Neural cell (in vitro differentiated cells): ENCODE results near the gene KCNK17.

Experiments
- CTCF ChIP-seq: fragments of 450-650 bp; IDR thresholded peaks from 2 replicates; pipeline ENCODE4 v1.5.1; 2014; ENCODE audit warnings: antibody characterized with exemption, mild to moderate bottlenecking, moderate library complexity; ENCODE audit not compliant: poor library complexity, severe bottlenecking
- EP300 ChIP-seq: fragments of 450-650 bp; conservative IDR thresholded peaks from 2 replicates; pipeline ENCODE4 v1.6.1; 2014; ENCODE audit warnings: antibody characterized with exemption, mild to moderate bottlenecking, moderate library complexity; ENCODE audit not compliant: poor library complexity, severe bottlenecking
- EZH2 ChIP-seq: fragments of 200-600, 300-800 bp; shearing (Covaris generic), sonication (generic); IDR thresholded peaks from 2 replicates; pipeline ENCODE4 v1.6.1; 2014; ENCODE audit warnings: antibody characterized with exemption, low read length, borderline replicate concordance, mild to moderate bottlenecking; ENCODE audit not compliant: insufficient read depth, poor library complexity, severe bottlenecking
- MXI1 ChIP-seq: fragments of 450-650 bp; conservative IDR thresholded peaks from 2 replicates; pipeline ENCODE4 v1.6.1; 2014; ENCODE audit warnings: antibody characterized with exemption, mild to moderate bottlenecking; ENCODE audit not compliant: poor library complexity, severe bottlenecking
- POLR2AphosphoS5 ChIP-seq: IDR thresholded peaks from 2 replicates; pipeline ENCODE4 v1.6.1; 2012
- RAD21 ChIP-seq: fragments of 450-650 bp; conservative IDR thresholded peaks from 2 replicates; pipeline ENCODE4 v1.6.1; 2014; ENCODE audit warnings: antibody characterized with exemption, mild to moderate bottlenecking, moderate library complexity
- TAF1 ChIP-seq: IDR thresholded peaks from 2 replicates; pipeline ENCODE4 v1.6.1; 2012; ENCODE audit warnings: low read depth

DNA sequence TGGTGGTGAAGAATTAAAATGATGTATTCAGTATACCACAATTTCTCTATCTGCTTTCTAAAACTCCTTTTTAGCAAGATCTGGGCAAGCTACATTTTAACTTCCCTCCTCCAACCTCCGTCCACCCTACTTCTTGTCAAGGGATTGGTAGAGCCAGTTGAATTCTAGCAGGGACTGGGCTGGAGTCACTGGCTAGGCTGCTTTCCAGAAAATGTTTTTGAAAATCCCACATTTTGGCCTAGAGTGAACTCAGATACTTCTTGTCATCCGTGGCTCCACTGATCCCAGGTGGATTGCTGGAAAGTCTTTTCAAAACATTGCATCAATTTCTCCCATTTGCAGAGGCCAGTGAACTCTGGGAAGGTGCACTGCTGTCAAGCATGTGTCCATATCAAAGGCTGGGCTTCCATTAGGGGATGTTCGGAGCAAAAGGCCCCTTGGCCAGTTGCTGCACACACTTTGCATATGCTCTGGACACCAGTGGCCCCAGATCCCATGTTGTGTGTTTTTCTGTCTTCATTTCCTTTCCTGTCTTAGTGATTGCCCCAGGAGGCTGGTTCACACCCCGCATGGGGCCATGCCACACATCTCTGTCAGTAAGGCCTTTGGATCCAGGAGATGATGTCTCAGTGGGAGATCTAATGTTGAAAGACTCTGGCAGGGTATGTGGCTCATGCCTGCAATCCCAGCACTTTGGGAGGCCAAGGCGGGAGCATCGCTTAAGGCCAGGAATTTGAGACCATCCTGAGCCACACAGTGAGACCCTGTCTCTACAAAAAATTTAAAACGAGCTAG is 19.6 kb upstream of the KCNK17 start:
- TF ChIP-seq CTCF (no peak), EP300 (no peak), EZH2 (no peak), TAF1 (no peak), POLR2AphosphoS5 (no peak), MXI1 (no peak), RAD21 (no peak)
